NB4 (cell line): Measurements from ENCODE around the gene TPBGL.

Source experiments
- DNase-seq: peaks from one replicate; pipeline ENCODE4 v3.0.0; 2010; ENCODE audit warnings: low read depth
- H3K4me3 ChIP-seq: one replicate; pipeline ENCODE4 v1.5.1; 2011; ENCODE audit warnings: mild to moderate bottlenecking, low read depth, low read length, moderate library complexity
- MAX ChIP-seq: IDR thresholded peaks from 2 replicates; pipeline ENCODE4 v1.6.1; 2011; ENCODE audit warnings: low read depth, low read length
- POLR2A ChIP-seq: IDR thresholded peaks from 2 replicates; pipeline ENCODE4 v1.6.1; 2011; ENCODE audit warnings: mild to moderate bottlenecking; ENCODE audit not compliant: insufficient read length; ENCODE audit errors: extremely low read depth
- TF ChIP-seq, protein P1 (sequence below): IDR thresholded peaks from one replicate; pipeline ENCODE4 v1.5.1; 2012; ENCODE audit warnings: low read depth, low read length

Gene TPBGL

GRCh38 chr11:75292943-75293342 is 52.4 kb downstream of the TPBGL start:
- no peak overlapping the region for H3K4me3 ChIP-seq
- no peak for TF ChIP-seq MAX
- TF ChIP-seq, protein P1, sequence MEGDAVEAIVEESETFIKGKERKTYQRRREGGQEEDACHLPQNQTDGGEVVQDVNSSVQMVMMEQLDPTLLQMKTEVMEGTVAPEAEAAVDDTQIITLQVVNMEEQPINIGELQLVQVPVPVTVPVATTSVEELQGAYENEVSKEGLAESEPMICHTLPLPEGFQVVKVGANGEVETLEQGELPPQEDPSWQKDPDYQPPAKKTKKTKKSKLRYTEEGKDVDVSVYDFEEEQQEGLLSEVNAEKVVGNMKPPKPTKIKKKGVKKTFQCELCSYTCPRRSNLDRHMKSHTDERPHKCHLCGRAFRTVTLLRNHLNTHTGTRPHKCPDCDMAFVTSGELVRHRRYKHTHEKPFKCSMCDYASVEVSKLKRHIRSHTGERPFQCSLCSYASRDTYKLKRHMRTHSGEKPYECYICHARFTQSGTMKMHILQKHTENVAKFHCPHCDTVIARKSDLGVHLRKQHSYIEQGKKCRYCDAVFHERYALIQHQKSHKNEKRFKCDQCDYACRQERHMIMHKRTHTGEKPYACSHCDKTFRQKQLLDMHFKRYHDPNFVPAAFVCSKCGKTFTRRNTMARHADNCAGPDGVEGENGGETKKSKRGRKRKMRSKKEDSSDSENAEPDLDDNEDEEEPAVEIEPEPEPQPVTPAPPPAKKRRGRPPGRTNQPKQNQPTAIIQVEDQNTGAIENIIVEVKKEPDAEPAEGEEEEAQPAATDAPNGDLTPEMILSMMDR, result no peak
- TF ChIP-seq POLR2A, result no peak
- DNase-seq, result no peak
